GM18526 (cell line): Measurements from ENCODE around the gene GPR15.

Experiments
- POLR2A ChIP-seq: IDR thresholded peaks from 3 replicates; pipeline ENCODE4 v1.6.1; 2011; ENCODE audit not compliant: insufficient read length; ENCODE audit errors: extremely low read depth

The GPR15 gene

DNA sequence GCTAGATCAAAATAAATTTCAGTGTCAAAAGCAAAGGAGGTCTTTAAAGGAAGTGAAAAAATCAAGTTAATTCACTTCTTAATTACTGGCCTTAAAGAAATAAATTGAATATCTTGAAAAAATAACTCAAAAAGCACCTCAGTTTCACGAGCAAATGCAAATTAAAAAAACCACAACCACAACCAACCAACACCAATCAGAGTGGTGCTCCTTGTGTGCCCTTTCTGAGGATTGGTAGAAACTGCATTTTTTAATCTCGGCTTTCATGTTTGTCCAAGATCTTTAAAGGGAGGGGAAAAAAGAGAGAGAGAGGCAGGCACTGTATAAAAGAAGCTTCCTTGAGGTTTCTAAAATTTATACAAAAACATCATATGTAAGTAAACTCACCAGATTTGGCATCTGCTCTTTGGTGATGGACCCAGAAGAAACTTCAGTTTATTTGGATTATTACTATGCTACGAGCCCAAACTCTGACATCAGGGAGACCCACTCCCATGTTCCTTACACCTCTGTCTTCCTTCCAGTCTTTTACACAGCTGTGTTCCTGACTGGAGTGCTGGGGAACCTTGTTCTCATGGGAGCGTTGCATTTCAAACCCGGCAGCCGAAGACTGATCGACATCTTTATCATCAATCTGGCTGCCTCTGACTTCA, at the start of gene GPR15:
GPR15 (plus strand) TSS at position 357 of the 653 bp plus-strand sequence; CDS start at position 413, 56 bp downstream.
- no peak for TF ChIP-seq POLR2A

DNA sequence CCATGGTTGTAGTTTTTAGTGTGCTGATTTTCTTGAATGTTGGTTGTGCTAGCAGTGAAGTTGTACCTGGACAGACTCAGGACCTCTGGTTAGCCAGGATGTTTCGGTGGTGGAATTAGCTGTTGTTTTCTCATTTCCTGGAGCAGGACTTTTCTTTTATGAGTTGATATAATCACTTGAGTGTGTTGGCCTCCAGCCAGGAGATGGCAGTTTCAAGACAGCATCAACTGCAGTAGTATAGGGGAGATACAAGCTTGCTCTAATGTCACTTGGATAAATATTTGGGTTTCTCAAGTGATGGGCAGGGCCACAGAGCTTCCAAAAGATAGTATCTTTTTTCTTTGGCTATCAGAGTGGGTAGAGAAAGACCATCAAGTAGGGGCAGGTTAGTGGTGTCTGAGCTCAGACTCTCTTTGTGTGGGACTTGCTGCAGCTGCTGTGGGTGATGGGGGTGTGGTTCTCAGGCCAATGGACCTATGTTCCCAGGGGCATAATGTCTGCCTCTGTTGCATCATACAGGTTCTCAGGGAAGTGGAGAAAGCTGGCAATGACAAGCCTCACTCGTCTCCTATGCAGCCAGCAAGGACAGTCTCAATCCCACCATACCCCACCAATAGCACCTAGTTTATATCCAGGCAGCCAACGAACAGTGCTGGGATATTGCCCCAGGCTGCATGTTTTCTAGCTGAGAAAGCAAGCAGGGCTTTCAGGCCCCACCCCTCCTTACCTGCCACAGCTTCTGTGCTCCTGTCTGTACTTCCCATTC, 48.9 kb upstream of the GPR15 start:
- TF ChIP-seq POLR2A: no peak

DNA sequence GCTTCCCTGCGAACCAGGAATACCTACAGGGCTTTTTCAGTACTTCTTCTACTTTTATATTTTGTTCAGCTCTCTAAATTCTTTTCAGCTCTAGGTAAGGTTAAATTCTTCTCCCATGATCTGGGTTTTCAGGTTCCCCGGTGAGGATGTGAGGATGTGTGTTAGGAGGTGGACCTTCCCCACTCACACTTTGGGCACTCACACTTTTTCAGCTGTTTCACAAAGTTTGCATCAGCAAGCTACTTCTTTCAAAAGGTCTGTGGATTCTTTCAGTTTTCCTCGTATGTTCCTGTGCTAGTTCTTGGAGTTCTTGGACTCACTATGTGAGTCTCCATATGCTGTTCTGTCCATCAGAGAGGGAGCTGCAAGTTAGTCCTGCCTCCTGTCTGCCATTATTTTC, 48.2 kb upstream of the GPR15 start:
- no peak for TF ChIP-seq POLR2A

DNA sequence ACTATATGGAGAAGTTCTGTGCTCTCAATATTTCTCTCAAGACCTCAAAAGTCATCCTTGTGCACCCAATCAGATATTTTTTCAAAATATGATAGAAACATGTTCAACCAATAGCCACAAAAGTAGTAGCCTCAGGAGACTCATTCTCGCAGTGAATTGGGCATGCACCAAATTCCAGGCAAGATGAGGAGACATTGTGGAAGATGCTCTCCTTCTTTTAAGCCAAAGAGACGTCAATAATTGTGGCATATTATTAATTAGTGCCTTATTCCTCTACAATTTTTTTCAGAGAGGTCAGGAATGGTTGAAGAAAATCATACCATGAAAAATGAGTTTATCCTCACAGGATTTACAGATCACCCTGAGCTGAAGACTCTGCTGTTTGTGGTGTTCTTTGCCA, 34.4 kb upstream of the GPR15 start, which contains the start of gene OR5K2:
OR5K2 (plus strand) TSS at position 301 of the 400 bp plus-strand sequence; CDS start at position 301, 0 bp downstream.
- no peak for TF ChIP-seq POLR2A

DNA sequence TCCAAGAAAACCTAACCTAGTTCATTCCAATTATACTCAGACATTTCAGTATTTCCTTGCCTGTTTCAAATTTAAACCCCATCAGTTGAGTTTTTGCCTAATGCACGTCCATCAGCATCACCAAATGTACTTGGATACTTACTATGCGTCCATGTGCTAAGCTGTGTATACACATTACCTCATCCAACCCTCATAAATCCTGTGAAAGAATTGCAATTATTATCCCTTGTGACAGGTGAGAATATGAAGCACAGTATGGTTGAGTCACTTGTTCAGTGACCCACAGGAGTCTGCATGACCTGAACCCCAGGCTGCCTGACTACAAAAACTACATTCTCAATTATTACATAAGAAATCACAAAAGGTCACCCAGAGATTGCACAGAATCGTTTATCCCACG, 31.8 kb upstream of the GPR15 start:
- no peak for TF ChIP-seq POLR2A

DNA sequence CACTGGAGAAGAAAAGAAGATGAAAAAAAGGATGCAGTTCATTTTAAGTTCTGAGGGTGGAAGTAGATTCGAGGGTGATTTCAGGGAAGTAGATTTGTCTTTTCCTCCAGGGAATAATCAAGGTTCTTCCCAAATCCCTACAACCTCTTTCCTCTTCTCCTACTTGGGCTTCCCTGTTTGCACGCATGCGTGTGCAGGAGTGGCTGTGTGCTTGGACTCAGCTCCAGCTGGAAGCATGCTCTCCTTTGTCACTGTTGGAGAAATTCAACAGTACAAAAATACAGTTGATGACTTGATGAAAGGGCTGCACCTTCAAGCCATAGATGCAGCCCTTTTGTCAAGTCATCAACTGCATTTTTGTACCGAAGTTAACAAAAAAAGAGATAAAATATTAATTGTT, 30.5 kb upstream of the GPR15 start:
- no peak for TF ChIP-seq POLR2A

DNA sequence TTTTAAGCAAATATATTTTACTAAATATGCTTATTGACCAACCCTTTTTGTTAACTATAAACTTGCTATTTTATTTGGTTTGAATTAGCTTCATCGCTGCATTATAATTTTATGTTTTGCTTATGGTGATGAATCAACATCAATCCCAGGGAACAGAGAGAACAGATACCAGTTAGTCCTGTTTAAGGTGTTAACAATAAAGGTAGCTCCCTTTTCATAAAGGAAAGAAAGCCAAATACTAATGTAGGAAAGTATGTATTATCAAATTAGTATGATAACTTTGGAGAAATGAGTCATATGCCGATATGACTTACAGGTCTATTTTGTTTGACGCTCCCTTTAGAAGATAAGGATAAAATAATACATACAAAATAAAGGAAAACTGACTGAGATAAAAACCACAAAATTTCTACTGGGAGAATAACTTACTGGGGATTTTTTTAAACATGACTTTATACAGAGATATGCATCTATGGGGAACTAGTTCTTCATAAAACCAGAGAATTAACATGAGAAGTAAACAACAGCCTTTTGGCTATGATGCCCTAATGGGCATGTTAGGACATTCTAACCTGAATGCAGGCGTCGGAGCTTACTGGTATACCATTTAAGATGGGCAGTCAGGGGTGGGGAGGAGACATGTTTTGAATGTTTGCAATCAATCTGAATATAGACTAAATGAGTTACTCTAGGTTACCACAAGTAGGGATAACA, 29.8 kb upstream of the GPR15 start:
- TF ChIP-seq POLR2A: no peak

DNA sequence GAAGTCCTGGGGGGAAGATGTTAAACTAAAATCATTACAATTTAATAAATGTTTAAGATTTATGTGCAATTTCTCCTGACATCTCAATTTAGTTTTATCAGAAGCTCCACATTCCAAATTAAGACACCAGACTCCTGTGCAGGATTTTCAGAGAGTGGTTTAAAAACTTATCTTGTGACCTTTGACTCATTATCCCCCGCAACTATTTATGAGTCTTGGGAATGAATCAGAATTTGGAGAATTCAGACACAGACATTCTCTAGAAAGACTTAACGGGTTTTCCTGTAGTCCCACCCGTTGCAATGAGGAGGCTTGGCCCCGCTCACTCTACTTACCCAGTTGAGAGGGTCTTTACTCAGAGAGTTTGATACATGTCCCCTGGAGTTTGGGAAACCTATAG, 27.2 kb upstream of the GPR15 start:
- TF ChIP-seq POLR2A: no peak

DNA sequence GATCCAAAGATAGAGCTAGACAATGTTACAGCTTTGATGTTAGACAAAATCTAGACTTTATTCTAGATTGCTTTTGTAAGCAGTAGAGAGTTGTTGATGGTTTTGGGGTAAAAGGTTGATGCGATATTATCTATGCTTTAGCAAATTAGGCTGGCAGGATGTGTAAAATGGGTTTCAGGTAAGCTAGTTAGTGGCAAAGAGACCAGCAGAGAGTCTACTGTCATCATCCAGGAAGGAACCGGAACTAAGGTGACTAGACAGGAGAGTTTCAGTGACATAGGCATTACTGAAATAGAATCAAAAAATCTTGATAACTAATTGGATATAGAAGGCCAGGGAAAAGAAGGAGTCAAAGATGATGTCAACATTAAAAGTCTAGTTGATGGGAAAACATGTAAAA, 23.2 kb upstream of the GPR15 start:
- no peak for TF ChIP-seq POLR2A

DNA sequence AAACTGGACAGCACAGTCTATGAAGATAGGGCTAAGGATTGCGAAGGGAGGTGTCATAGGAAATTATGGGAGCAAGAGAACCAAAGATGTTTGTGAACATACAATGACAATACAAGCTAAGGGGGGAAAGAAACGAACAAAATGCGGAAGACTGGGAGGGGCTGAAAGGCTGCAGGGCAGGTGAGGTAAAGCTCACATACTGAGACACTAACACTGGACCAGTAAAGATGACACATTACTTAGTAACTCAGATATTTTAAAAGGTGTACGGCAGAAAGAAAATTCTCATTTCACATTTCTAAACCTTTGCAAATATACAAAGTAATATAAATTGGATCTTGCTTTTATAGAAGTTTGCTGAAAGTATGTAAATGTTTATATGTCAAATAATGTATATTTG, 19.2 kb upstream of the GPR15 start:
- no peak for TF ChIP-seq POLR2A

DNA sequence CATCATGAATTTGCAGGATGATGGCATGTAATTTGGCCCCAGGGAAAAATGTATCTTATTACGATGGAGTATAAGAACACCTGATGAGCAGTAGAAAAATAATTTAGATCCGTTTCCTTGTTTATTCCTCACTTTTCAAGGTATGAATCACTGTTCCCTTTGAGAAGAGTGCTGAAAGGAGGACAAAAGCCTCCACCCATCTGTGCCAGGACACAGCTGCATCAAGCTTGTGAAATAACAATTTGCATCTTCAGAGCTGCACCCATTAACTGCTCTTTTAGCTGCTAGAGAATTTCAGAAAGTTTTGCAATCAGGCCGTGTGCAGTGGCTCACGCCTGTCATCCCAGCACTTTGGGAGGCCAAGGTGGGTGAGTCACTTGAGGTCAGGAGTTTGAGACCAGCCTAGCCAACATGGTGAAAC, 18.7 kb upstream of the GPR15 start:
- no peak for TF ChIP-seq POLR2A

DNA sequence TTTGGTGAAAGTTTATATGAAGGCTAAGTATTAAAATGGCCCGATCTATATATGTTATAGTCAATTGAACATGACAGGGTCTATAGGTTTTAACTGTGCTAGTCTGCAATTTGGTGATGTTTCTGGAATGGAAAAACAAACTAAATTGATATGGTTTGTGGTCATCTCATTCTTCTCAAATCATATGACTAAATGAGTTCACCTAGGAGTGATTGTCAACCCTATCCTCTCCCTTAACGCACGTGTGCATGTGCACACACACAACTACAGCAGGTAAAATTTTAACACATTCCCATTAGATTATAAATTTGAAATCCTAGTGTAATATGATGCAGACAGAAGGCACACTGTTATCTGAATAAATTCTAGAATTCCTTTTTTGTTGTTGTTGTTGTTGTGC, 18.0 kb upstream of the GPR15 start:
- no peak for TF ChIP-seq POLR2A

DNA sequence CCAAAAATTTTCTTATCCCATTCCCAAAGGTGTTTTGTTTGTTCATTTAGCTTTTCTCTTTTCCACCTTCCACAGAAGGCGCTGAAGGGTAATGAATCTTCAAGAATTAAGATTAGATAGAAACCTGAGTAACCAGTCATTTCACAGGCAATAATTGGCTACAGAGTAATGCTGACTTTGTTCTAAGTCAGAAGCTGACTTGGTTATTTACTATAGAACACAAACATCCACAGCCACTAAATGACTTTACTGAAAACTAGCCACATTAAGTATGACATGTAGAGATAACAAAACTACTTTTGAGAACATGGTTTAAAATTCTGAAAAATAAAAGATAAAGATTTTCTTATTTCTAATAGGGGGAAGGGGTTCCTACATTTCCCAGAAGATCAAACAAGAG, 16.8 kb upstream of the GPR15 start:
- no peak for TF ChIP-seq POLR2A

DNA sequence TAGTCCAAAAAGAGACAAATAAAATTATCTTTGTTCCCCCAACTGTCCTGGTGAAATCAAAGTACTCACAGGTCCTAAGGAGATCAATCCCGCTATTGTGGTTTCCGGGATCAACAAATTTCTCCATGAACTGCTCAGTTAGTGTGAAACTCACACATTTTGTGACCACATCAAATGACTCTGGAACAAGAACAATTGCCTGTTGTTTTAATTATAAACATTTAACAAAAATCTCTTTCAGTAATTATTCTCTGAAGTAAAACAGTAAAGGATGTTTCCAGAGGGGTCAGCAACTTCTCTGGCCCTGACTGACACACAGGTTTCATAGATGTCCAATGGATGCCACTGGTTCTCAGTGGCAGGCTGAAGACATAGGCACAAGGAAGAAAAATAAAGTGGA, 13.0 kb upstream of the GPR15 start:
- TF ChIP-seq POLR2A: no peak

DNA sequence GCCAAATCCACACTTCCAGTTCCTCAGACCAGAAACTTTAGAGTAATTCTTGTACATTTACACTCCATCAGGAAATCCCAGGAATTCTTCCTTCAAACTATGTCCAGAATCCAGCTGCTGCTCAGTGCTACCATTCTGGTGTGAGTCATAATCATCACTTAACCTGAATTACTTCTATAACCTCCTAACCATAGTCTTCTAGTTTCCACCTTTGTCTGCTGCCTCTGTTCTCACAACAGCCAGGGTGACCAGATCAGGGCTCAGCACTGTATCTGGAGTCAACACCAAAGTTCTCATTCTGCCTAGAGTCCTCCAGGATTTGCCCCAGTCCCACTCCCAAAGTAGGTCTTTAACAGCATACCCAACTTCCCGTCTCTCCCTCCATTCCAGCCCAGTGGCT, 12.4 kb upstream of the GPR15 start:
- TF ChIP-seq POLR2A: no peak
